Keratinocyte (primary cell): ENCODE measurements around the gene TM9SF3. TPM values are rescaled to one million over a fixed set of nuclear protein-coding genes. Genes with fewer than 3 reads are reported as not detected.

Experiments
- DNase-seq: peaks from one replicate; pipeline ENCODE4 v3.0.0-alpha.2; 2011; ENCODE audit warnings: low read depth, missing footprints, low spot score
- FAIRE-seq: peaks from 2 replicates; lab custom pipeline; 2011; peaks lifted over from hg19 to GRCh38; lab: Jason Lieb, UNC
- H2AFZ ChIP-seq: 2 replicates; pipeline ENCODE4 v1.6.0; 2012; ENCODE audit warnings: low read length, control low read depth, inconsistent platforms; ENCODE audit not compliant: control insufficient read depth
- H3K27ac ChIP-seq: 2 replicates; pipeline ENCODE4 v1.5.1; 2011; ENCODE audit warnings: low read length; ENCODE audit not compliant: control insufficient read depth, insufficient read depth
- H3K27me3 ChIP-seq: 3 replicates; pipeline ENCODE4 v1.6.0; 2011; ENCODE audit warnings: low read length; ENCODE audit not compliant: control insufficient read depth, insufficient read depth; ENCODE audit errors: extremely low read depth
- H3K36me3 ChIP-seq, 2 experiments: 2 replicates in 1 of 2; 3 replicates in 1 of 2; pipeline ENCODE4 v1.5.1; 2011; ENCODE audit warnings: low read length in 2 of 2, mild to moderate bottlenecking in 1 of 2; ENCODE audit not compliant: control insufficient read depth in 2 of 2, insufficient read depth in 2 of 2; ENCODE audit errors: extremely low read depth in 1 of 2
- H3K4me1 ChIP-seq: 3 replicates; pipeline ENCODE4 v1.5.1; 2011; ENCODE audit warnings: low read length; ENCODE audit not compliant: control insufficient read depth, insufficient read depth; ENCODE audit errors: extremely low read depth
- H3K4me2 ChIP-seq: 3 replicates; pipeline ENCODE4 v1.6.0; 2011; ENCODE audit warnings: low read depth, low read length; ENCODE audit not compliant: control insufficient read depth, insufficient read depth; ENCODE audit errors: extremely low read depth
- H3K4me3 ChIP-seq, 3 experiments: fragments of 200-600 bp in 1 of 3; sonication (generic) in 1 of 3; 2 replicates in 2 of 3; 3 replicates in 1 of 3; pipeline ENCODE4 v1.5.1; 2011 to 2016; ENCODE audit warnings: low read length in 3 of 3, mild to moderate bottlenecking in 3 of 3, control low read depth in 2 of 3, inconsistent platforms in 1 of 3, low read depth in 1 of 3, mixed read lengths in 1 of 3, mixed run types in 1 of 3, moderate library complexity in 1 of 3; ENCODE audit not compliant: control insufficient read depth in 2 of 3, insufficient read depth in 2 of 3; ENCODE audit errors: extremely low read depth in 1 of 3
- H3K79me2 ChIP-seq: 2 replicates; pipeline ENCODE4 v1.6.0; 2012; ENCODE audit warnings: low read length; ENCODE audit not compliant: control insufficient read depth, insufficient read depth
- H3K9ac ChIP-seq: 3 replicates; pipeline ENCODE4 v1.6.0; 2011; ENCODE audit warnings: low read length; ENCODE audit not compliant: control insufficient read depth, insufficient read depth; ENCODE audit errors: extremely low read depth
- H3K9me1 ChIP-seq: 3 replicates; pipeline ENCODE4 v1.6.0; 2011; ENCODE audit warnings: low read length; ENCODE audit not compliant: control insufficient read depth, insufficient read depth; ENCODE audit errors: extremely low read depth
- H3K9me3 ChIP-seq: 2 replicates; pipeline ENCODE4 v1.5.1; 2012; ENCODE audit warnings: low read depth, low read length; ENCODE audit not compliant: control insufficient read depth
- H4K20me1 ChIP-seq: 3 replicates; pipeline ENCODE4 v1.6.0; 2011; ENCODE audit warnings: low read length; ENCODE audit not compliant: control insufficient read depth, insufficient read depth; ENCODE audit errors: extremely low read depth
- EZH2 ChIP-seq: IDR thresholded peaks from one replicate; pipeline ENCODE4 v1.6.1; 2012; ENCODE audit warnings: inconsistent platforms, mild to moderate bottlenecking, low read length, moderate library complexity
- dilution Hi-C: fragments of 300-500 bp; cut with MboI; formaldehyde crosslinking; loops from one replicate; pipeline ENCODE4 v1.7.0; 2020; ENCODE audit warnings: low sequenced_read_pairs; ENCODE audit not compliant: extremely low pct_ligation_motif_present
- polyA plus RNA-seq, 5 experiments: library from polyadenylated mRNA; depleted of rRNA in 3 of 5; stranded (reverse) in 3 of 5; stranded (forward) in 1 of 5; unstranded in 1 of 5; fragments of >200 nt; gene quantifications; 1 replicate in 1 of 5; 2 replicates in 3 of 5; 3 replicates in 1 of 5; pipeline versions ENCODE4 v1.2.1 to v1.2.3, GENCODE V29; 2011 to 2012; ENCODE audit warnings: missing spikeins in 2 of 5, low read depth in 1 of 5, low replicate concordance in 1 of 5
- TF ChIP-seq, protein P1 (sequence below), 3 experiments: IDR thresholded peaks in 1 of 3; conservative IDR thresholded peaks in 1 of 3; optimal IDR thresholded peaks in 1 of 3; 2 replicates in 2 of 3; 3 replicates in 1 of 3; pipeline versions ENCODE3 to v1.5.1; 2011; ENCODE audit warnings: low read length in 3 of 3, mild to moderate bottlenecking in 3 of 3, moderate library complexity in 2 of 3, control low read depth in 1 of 3, inconsistent platforms in 1 of 3; ENCODE audit not compliant: insufficient read depth in 2 of 3; ENCODE audit errors: extremely low read depth in 1 of 3

Gene TM9SF3
- polyA plus RNA-seq, 1 donor (not counting 4 experiments of a cell fraction or from before 2014, with no cell fraction given): 90.0 TPM

DNA sequence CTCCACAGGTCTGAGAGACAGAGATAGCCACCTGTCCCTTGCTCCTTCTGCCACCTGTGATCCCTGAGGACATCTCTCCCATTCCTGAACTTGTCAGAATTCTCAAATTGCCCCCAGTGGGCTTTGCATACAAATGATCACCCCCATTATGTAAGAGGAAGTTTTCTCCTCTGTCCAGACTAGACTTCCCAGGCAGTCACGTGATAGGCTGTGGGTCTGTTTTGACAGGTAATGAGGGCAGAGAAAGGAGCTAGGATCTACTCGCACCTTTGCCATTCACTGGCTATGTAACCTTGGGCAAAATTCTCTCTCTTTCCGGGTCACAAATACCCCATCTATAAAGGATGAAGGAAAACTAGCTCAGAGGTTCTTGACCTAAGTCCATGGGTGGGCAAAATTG, 21.4 kb upstream of the TM9SF3 start:
- no peak overlapping the region for H3K4me3 ChIP-seq
- H2AFZ ChIP-seq: no peak overlapping the region
- no peak for FAIRE-seq
- H3K27ac ChIP-seq: no peak overlapping the region
- H3K4me1 ChIP-seq: no peaks in the 10 kb centered on the region
- peaks cover 11% of the 10 kb centered on the region for H3K27me3 ChIP-seq
- no peaks in the 10 kb centered on the region for H3K79me2 ChIP-seq
- dilution Hi-C loops: no loop called here
- H3K36me3 ChIP-seq: no peaks in the 10 kb centered on the region
- no peak overlapping the region for H3K9ac ChIP-seq
- no peak for DNase-seq
- H3K9me3 ChIP-seq: no peaks in the 10 kb centered on the region
- H3K9me1 ChIP-seq: no peaks in the 10 kb centered on the region
- no peak overlapping the region for H3K4me2 ChIP-seq
- no peaks in the 10 kb centered on the region for H4K20me1 ChIP-seq
- TF ChIP-seq, protein P1, sequence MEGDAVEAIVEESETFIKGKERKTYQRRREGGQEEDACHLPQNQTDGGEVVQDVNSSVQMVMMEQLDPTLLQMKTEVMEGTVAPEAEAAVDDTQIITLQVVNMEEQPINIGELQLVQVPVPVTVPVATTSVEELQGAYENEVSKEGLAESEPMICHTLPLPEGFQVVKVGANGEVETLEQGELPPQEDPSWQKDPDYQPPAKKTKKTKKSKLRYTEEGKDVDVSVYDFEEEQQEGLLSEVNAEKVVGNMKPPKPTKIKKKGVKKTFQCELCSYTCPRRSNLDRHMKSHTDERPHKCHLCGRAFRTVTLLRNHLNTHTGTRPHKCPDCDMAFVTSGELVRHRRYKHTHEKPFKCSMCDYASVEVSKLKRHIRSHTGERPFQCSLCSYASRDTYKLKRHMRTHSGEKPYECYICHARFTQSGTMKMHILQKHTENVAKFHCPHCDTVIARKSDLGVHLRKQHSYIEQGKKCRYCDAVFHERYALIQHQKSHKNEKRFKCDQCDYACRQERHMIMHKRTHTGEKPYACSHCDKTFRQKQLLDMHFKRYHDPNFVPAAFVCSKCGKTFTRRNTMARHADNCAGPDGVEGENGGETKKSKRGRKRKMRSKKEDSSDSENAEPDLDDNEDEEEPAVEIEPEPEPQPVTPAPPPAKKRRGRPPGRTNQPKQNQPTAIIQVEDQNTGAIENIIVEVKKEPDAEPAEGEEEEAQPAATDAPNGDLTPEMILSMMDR (optimal IDR thresholded peaks at IDR 0.05 in 1 of 3, IDR thresholded peaks at IDR 0.05 in 1 of 3, conservative IDR thresholded peaks at IDR 0.05 in 1 of 3; ENCODE audit: extremely low read depth in 1 of 3, insufficient read depth in 2 of 3, low read length in 3 of 3): no peak
- TF ChIP-seq EZH2: no peak

- dilution Hi-C loops: no loop called here
Observed at GRCh38 chr10:96606946-96607345, 20.1 kb upstream of the TM9SF3 start.

More at GRCh38 chr10:96606946-96607345, 20.1 kb upstream of the TM9SF3 start:
- H3K9me3 ChIP-seq: no peaks in the 10 kb centered on the region
- no peak overlapping the region for H3K4me2 ChIP-seq
- DNase-seq: no peak
- no peak overlapping the region for H3K27ac ChIP-seq
- H3K9me1 ChIP-seq: no peaks in the 10 kb centered on the region
- no peaks in the 10 kb centered on the region for H3K36me3 ChIP-seq
- H4K20me1 ChIP-seq: no peaks in the 10 kb centered on the region
- H3K79me2 ChIP-seq: no peaks in the 10 kb centered on the region
- H3K9ac ChIP-seq: no peak overlapping the region
- H3K4me1 ChIP-seq: no peaks in the 10 kb centered on the region
- peaks cover 11% of the 10 kb centered on the region for H3K27me3 ChIP-seq
- no peak overlapping the region for H2AFZ ChIP-seq
- FAIRE-seq: no peak
- TF ChIP-seq, protein P1 (optimal IDR thresholded peaks at IDR 0.05 in 1 of 3, IDR thresholded peaks at IDR 0.05 in 1 of 3, conservative IDR thresholded peaks at IDR 0.05 in 1 of 3; ENCODE audit: extremely low read depth in 1 of 3, insufficient read depth in 2 of 3, low read length in 3 of 3): no peak
- no peak for TF ChIP-seq EZH2
- no peak overlapping the region for H3K4me3 ChIP-seq
